Fibroblast of lung (primary cell): Measurements from ENCODE around the gene PDIA5.

ENCODE experiments used
- EZH2 ChIP-seq: IDR thresholded peaks from 2 replicates; pipeline ENCODE4 v1.5.1; 2012; ENCODE audit warnings: low read length, control low read depth, mild to moderate bottlenecking; ENCODE audit errors: missing control alignments
- TF ChIP-seq, protein P1 (sequence below), 2 donors: IDR thresholded peaks in 1 of 2; conservative IDR thresholded peaks in 1 of 2; 1 replicate in 1 of 2; 2 replicates in 1 of 2; pipeline ENCODE4 v1.5.1; 2011 to 2012; ENCODE audit warnings: low read length in 2 of 2, control low read depth in 1 of 2, inconsistent platforms in 1 of 2, low read depth in 1 of 2, mild to moderate bottlenecking in 1 of 2

DNA sequence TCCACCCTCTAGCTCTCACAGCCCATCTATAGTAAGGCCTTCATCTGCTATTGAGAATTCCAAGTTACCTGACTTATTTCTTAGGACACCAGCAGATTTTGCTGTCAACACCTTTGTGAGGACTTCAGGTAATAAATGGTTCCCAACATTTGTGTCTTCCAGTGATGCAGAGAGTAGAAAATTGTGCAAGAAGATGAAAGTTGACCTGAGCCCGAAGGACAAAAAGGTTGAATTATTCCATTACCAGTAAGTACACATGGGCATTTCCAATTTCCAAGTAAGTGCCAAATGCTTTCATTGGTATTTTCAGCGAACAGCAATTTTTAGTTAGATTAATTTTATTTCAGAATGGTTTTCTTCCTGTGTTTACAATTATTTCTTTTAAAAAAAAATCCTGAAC lies 35.4 kb downstream of the PDIA5 start:
- TF ChIP-seq EZH2 = no peak
- TF ChIP-seq, protein P1, sequence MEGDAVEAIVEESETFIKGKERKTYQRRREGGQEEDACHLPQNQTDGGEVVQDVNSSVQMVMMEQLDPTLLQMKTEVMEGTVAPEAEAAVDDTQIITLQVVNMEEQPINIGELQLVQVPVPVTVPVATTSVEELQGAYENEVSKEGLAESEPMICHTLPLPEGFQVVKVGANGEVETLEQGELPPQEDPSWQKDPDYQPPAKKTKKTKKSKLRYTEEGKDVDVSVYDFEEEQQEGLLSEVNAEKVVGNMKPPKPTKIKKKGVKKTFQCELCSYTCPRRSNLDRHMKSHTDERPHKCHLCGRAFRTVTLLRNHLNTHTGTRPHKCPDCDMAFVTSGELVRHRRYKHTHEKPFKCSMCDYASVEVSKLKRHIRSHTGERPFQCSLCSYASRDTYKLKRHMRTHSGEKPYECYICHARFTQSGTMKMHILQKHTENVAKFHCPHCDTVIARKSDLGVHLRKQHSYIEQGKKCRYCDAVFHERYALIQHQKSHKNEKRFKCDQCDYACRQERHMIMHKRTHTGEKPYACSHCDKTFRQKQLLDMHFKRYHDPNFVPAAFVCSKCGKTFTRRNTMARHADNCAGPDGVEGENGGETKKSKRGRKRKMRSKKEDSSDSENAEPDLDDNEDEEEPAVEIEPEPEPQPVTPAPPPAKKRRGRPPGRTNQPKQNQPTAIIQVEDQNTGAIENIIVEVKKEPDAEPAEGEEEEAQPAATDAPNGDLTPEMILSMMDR (conservative IDR thresholded peaks at IDR 0.05 in 1 of 2, IDR thresholded peaks at IDR 0.05 in 1 of 2; ENCODE audit: low read depth in 1 of 2, low read length in 2 of 2) = no peak
